Nephron progenitor cell (in vitro differentiated cells): ENCODE results near the gene INSIG1.

Experiments
- DNase-seq: peaks from one replicate; pipeline ENCODE4 v3.0.0; 2021
- H3K27ac Mint-ChIP-seq: 2 replicates; pipeline ENCODE4 v1.8.0; 2021; ENCODE audit warnings: mild to moderate bottlenecking, moderate library complexity, mixed read lengths
- H3K27me3 Mint-ChIP-seq: 2 replicates; pipeline ENCODE4 v1.8.0; 2021; ENCODE audit warnings: mild to moderate bottlenecking, low read depth, mixed read lengths; ENCODE audit not compliant: poor library complexity
- H3K36me3 Mint-ChIP-seq: 2 replicates; pipeline ENCODE4 v1.8.0; 2021; ENCODE audit warnings: low read depth, mixed read lengths
- H3K4me1 Mint-ChIP-seq: 2 replicates; pipeline ENCODE4 v1.8.0; 2021; ENCODE audit warnings: mixed read lengths
- H3K4me3 Mint-ChIP-seq: 2 replicates; pipeline ENCODE4 v1.8.0; 2021; ENCODE audit warnings: mild to moderate bottlenecking, moderate library complexity, mixed read lengths
- H3K9me3 Mint-ChIP-seq: 2 replicates; pipeline ENCODE4 v1.8.0; 2021; ENCODE audit warnings: mild to moderate bottlenecking, moderate library complexity, mixed read lengths
- TF ChIP-seq, protein P1 (sequence below): fragments of 200-600 bp; sonication (generic); IDR thresholded peaks from 2 replicates; pipeline ENCODE4 v1.5.0; 2021; ENCODE audit warnings: antibody characterized with exemption

Gene INSIG1

DNA sequence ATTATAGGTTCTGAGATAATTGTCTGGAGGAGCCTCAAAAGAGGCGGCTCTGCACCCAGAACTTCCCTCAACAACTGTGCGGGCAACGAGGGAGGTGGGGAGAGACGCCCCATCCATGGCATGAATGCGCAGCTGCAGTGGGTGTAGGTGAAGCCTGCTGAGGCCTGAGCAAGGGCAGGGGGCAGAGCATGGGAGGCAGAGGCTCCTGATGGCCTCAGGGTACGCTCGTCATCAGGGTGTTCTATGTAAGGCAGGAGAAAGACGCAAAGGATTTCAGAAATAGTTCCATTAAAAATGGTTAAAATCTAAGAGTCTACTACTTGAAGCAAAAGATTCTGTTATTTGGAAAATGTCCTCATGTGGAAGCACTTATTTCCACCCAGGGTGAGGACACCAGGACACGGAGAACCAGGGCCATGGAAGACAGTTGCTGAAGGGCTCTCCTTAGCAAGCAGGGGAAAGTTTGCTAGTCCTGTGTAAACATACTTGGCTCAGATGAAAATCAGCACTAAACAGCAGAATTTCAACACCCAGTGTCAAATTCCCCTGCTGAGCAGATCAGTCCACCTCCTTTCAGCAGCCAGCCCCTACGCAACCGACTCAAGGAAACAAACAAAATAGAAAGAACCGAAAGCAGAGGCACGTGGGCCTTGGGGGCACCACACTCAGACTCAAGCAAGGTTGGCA is 18.9 kb downstream of the INSIG1 start:
- peak overlapping the region; percentile 10 for H3K27ac Mint-ChIP-seq
- no peak for DNase-seq
- H3K4me1 Mint-ChIP-seq: peaks cover 13% of the 10 kb centered on the region
- TF ChIP-seq, protein P1, sequence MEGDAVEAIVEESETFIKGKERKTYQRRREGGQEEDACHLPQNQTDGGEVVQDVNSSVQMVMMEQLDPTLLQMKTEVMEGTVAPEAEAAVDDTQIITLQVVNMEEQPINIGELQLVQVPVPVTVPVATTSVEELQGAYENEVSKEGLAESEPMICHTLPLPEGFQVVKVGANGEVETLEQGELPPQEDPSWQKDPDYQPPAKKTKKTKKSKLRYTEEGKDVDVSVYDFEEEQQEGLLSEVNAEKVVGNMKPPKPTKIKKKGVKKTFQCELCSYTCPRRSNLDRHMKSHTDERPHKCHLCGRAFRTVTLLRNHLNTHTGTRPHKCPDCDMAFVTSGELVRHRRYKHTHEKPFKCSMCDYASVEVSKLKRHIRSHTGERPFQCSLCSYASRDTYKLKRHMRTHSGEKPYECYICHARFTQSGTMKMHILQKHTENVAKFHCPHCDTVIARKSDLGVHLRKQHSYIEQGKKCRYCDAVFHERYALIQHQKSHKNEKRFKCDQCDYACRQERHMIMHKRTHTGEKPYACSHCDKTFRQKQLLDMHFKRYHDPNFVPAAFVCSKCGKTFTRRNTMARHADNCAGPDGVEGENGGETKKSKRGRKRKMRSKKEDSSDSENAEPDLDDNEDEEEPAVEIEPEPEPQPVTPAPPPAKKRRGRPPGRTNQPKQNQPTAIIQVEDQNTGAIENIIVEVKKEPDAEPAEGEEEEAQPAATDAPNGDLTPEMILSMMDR: no peak
- H3K4me3 Mint-ChIP-seq: no peak overlapping the region
- H3K9me3 Mint-ChIP-seq: no peaks in the 10 kb centered on the region
- H3K36me3 Mint-ChIP-seq: no peaks in the 10 kb centered on the region
- H3K27me3 Mint-ChIP-seq: peaks cover 9% of the 10 kb centered on the region

DNA sequence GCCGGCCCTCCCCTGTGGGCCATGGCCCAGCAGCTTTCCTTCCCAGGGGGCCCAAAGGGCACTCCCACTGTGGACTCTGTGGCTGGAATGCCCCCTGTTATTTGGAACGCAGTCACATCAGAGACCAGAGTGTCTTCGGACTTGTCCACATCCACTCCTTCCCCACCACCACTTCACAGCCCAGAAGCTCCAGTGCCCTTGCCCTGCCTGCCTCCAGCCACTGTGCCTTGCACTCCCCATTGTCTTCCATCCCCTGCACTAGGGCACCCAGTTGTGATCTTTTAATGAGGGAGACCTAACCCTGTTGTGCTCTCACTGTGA is 19.4 kb downstream of the INSIG1 start:
- Mint-ChIP-seq H3K27me3 (peaks cover 11% of the 10 kb centered on the region), H3K27ac (no peak overlapping the region), H3K4me1 (peaks cover 13% of the 10 kb centered on the region), H3K9me3 (no peaks in the 10 kb centered on the region), H3K36me3 (no peaks in the 10 kb centered on the region), H3K4me3 (no peak overlapping the region)
- TF ChIP-seq, protein P1: no peak
- no peak for DNase-seq

DNA sequence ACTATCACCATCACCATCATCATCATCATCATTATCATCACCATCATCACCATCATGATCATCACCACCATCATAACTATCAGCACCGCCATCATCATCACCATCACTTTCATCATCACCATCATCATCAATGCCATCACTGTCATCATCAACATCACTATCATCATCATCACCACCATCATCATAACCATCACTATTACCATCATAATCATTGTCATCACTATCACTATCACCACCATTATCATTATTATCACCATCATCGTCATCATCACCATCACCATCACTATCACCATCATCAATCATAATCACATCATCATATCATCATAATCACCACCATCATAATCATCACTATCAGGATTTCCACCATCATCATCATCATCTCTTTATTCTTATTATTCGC is 20.6 kb downstream of the INSIG1 start:
- no peak overlapping the region for H3K4me3 Mint-ChIP-seq
- peaks cover 11% of the 10 kb centered on the region for H3K27me3 Mint-ChIP-seq
- peaks cover 2% of the 10 kb centered on the region for H3K9me3 Mint-ChIP-seq
- no peak overlapping the region for H3K27ac Mint-ChIP-seq
- peaks cover 12% of the 10 kb centered on the region for H3K4me1 Mint-ChIP-seq
- DNase-seq: no peak
- no peaks in the 10 kb centered on the region for H3K36me3 Mint-ChIP-seq
- TF ChIP-seq, protein P1: no peak

DNA sequence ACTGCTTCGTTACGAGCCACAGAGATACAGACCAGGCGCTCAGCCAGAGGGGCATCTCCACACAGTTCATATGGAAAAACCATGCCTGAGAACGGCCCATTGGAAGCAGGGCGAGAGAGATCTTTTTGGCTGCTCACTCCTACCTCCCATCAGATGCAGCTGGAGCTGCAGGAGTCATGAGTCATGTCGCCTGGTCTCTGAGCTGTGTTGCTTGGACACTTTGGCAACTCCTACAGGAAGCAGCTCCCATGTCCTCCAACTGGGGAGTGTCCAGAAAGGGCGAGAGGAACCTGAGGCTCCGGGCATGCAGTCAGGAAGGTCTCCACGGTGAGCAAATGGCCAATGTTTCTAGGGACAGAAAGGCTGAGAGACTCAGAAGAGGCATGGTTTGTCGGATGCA is 24.9 kb downstream of the INSIG1 start:
- TF ChIP-seq, protein P1: no peak
- DNase-seq: no peak
- H3K4me3 Mint-ChIP-seq: no peak overlapping the region
- peaks cover 15% of the 10 kb centered on the region for H3K27me3 Mint-ChIP-seq
- peaks cover 18% of the 10 kb centered on the region for H3K9me3 Mint-ChIP-seq
- H3K4me1 Mint-ChIP-seq: no peaks in the 10 kb centered on the region
- H3K27ac Mint-ChIP-seq: no peak overlapping the region
- no peaks in the 10 kb centered on the region for H3K36me3 Mint-ChIP-seq

DNA sequence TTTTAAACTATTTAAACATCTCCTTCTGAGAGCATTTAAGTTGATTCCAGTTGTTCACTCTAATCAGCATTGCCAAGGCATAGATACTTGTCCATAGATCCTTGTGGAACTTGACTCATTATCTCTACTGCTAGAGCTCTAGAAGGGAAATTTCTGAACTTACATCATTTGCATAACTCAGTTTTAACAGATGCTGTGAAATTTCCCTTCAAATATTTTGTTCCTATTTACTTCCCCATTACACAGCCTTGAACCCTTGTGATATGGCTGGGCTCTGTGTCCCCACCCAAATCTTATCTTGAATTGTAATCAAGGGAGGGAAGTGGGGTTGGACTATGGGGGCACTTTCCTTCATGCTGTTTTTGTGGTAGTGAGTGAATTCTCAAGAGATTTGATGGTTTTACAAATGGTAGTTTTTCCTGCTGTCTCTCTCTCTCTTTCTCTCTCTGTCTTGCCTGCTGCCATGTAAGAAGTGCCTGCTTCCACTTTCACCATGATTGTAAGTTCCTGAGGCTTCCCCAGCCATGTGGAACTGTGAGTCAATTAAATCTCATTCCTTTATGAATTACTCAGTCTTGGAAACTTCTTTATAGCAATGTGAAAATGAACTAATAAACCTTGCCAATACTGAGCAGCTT is 25.4 kb downstream of the INSIG1 start:
- H3K27ac Mint-ChIP-seq: no peak overlapping the region
- H3K4me3 Mint-ChIP-seq: no peak overlapping the region
- no peaks in the 10 kb centered on the region for H3K4me1 Mint-ChIP-seq
- H3K27me3 Mint-ChIP-seq: peaks cover 15% of the 10 kb centered on the region
- TF ChIP-seq, protein P1: no peak
- DNase-seq: no peak
- H3K9me3 Mint-ChIP-seq: peaks cover 18% of the 10 kb centered on the region
- H3K36me3 Mint-ChIP-seq: no peaks in the 10 kb centered on the region
